ENCODE measurements around the gene SLC39A11.
A peak's percentile ranks its signal among the peaks of the same experiment; 100 is the strongest.
"Not testable (repeated sequence)": the region's sequence is repeated elsewhere in the genome, so short reads cannot be mapped to it uniquely, and the experiment has no call there.

Gene SLC39A11

GRCh38 chr17:72733619-72734282 lies 358.7 kb downstream of the SLC39A11 start:
- DNase-seq: no peak

DNA sequence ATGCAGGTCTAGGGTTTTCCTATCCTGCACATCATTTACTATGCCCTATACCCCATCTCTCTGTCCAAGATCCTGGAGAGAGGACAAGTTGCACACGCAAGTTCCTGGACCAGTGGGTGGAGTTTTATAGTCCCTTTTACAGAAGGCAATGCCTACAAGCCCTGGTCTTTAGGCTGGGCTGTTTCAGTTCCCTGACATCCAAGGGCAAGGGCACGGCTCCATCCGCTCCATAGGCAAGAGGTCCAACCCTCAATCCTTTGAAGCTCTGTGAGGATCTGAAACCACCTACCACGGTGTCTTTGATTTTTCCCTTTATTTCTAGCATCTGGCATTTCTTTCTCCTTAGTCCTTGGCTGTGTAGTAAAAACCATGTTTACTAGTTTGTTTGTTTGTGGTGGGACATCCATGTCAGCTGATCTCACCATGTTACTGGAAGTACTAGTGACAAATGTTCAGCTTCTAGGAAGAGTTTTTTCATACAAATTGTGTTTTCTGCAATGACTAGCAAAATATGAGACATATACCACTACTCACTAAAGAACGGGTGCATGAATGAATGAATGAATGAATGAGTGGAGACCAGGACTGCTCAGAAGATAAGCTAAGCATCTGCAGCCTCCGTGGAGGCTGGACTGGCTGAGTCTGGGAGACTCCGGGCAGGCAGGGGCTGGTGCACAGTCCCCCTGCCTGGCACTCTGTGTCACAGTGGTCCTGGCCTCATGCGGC lies 359.4 kb downstream of the SLC39A11 start:
- no peak for DNase-seq

DNA sequence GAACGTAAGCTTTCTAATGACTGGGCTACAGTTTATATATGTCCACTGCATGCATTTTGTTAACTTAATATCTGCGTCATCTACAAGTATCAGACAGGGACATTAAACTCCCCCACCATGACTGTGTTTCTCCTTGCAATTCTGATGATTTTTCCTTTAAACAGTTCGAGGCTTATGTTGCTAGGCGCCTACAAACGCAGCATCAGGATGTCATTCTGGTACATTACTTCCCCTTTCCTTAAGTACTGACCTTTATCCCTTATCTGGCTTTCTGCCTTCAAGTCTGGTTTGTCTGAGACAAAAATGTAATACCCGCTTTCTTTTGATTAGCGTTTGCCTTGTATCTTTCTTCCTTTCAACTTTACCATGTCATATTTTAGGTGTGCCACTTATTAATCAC lies 362.4 kb downstream of the SLC39A11 start:
- DNase-seq: no peak

DNA sequence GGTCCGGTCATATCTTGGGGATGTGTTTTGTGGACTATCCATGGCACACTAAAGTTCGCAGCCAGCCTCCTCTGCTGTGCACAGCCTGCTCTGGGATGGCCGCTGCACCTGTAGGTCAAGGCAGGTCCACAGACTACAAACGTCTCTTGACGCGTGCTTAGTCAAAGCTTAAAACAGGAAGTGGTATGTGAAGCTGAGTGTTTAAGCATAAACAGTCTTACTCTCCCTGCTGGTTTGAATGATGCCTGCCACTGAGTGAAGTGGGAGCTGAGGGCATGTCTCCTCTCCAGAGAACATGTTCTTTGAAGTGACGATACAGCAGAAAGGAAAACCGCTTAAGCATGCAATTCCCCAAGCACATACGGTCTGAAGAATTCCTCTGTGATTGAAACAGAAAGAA lies 365.6 kb downstream of the SLC39A11 start:
- peak; percentile 13 for DNase-seq

GRCh38 chr17:72725433-72726068 lies 366.9 kb downstream of the SLC39A11 start:
- peak; percentile 44 for DNase-seq

DNA sequence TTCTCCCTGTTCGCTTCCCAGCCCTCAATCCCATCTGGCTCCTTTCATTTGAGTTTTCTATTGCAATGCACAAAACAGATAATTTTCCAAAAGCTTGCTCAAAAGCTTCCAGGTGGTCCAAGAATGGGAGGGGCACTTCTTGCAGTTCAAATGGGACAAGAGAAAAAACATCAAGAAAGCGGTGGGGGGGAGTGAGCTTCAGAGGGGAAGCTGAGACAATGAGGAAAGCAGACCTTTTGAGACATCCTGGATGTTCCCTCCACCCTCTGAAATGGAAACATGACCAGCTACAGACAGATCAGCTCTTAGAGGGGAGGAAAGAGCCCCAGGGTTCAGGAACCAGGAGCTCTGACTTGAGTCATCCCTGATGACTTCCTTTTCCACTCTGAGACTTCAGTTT lies 368.2 kb downstream of the SLC39A11 start:
- no peak for DNase-seq

- no peak for DNase-seq
Observed at GRCh38 chr17:72723711-72724110, 368.8 kb downstream of the SLC39A11 start.

DNA sequence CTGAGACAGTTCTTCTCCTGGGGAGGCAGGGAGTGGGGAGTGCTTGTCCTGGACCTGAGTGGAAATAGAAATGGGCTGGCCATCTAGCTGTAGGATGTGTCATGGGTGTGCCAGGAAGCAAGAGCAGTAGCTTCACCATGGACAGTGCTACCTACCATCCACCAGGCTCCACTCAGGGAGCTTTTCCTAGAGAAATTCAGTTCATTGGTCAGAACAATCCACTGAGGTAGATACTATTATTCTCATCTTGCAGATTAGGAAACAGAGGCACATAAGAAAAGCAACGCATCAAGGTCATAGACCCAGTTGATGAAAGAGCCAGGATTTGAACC lies 372.0 kb downstream of the SLC39A11 start:
- no peak for DNase-seq

GRCh38 chr17:72719578-72720493 lies 372.7 kb downstream of the SLC39A11 start:
- DNase-seq: no peak

GRCh38 chr17:72719206-72719577 lies 373.3 kb downstream of the SLC39A11 start:
- no peak for DNase-seq

GRCh38 chr17:72717676-72718075 lies 374.8 kb downstream of the SLC39A11 start:
- DNase-seq: no peak

GRCh38 chr17:72717276-72717675 lies 375.2 kb downstream of the SLC39A11 start:
- no peak for DNase-seq

DNA sequence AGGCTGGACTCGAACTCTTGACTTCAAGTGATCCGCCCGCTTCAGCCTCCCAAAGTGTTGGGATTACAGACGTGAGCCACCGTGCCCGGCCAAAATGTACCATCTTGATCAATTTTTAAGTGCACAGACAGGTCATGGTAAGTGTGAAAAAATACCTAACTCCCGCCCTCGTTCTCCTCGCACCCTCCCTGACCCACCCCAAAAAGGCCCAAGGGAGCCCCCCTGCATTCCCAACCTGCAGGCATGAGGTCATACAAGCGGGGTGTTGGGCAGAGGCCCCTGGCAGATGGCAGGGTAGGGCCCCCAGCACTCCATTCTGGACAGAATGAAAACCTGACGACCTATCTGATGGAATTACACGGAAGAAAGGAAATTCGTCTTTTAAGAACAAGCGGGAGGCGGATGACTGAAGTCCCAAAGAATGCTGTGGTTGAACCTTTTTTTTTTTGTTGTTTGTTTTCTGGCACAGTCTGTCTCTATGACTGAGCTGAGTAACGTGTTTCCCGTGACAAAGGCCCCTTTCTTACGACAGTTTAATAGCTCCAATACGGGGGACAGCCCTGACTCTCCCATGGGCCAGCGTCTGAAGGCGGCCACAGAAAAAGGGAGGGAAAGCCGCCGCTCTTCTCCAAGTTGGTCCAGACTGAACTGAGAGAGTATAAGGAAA lies 376.4 kb downstream of the SLC39A11 start:
- DNase-seq: no peak

- DNase-seq: no peak
Observed at GRCh38 chr17:72714357-72714966, 378.0 kb downstream of the SLC39A11 start.

DNA sequence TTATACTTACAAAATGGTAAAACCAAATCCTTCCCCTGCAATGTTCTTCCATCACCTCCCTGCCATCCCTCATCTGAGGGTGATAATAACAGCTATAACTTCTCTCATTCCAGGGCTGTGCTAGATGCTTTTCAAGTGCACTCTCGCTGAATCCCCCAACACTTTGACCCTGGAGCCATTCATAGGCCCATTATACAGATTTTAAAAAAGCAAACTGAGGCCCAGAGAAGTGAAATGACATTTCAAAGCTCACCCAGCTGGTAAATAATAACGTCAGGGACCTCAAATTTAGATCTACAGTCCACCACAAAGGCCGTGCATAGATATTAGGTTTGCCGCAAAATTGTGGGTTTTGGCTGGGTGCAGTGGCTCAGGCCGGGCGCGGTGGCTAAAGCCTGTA lies 378.8 kb downstream of the SLC39A11 start:
- DNase-seq: no peak

GRCh38 chr17:72711521-72712310 lies 380.8 kb downstream of the SLC39A11 start:
- DNase-seq: no peak

GRCh38 chr17:72710834-72711233 lies 381.7 kb downstream of the SLC39A11 start:
- DNase-seq: no peak

DNA sequence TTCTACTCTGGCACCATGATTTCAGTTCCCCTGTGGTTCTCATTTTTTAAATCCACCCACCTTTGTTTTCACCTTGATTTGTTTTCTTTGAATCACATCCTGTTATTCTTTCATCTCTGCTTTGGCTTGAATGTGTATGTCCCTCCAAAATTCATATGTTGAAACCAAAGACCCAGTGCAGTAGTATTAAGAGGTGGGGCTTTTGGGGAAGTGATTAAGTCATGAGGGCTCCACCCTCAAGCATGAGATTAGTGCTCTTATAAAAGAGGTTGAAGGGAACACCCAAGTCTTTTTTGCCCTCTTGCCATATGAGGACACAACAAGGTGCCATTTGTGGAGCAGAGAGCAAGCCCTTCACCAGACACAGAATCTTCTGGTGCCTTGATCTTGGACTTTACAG lies 382.3 kb downstream of the SLC39A11 start:
- no peak for DNase-seq

- DNase-seq: not testable (repeated sequence)
Observed at GRCh38 chr17:72708682-72709081, 383.8 kb downstream of the SLC39A11 start.

DNA sequence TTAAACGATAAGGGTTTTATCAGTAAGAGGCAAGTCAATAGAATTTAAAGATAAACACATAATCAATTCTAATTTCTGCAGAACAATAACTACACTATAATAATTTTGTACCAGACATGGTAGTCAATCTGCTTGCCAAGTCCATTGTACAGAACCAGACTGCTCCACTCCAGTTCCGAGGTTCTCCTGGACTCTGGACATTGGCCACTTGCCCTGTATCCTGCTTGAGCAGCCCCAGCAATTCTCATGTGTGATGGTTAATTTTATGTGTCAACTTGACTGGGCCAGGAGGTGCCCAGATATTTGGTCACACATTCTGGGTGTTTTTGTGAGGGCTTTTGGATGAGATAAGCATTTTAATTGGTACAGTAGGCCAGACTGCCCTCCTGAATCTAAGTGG lies 384.6 kb downstream of the SLC39A11 start:
- DNase-seq: no peak

DNA sequence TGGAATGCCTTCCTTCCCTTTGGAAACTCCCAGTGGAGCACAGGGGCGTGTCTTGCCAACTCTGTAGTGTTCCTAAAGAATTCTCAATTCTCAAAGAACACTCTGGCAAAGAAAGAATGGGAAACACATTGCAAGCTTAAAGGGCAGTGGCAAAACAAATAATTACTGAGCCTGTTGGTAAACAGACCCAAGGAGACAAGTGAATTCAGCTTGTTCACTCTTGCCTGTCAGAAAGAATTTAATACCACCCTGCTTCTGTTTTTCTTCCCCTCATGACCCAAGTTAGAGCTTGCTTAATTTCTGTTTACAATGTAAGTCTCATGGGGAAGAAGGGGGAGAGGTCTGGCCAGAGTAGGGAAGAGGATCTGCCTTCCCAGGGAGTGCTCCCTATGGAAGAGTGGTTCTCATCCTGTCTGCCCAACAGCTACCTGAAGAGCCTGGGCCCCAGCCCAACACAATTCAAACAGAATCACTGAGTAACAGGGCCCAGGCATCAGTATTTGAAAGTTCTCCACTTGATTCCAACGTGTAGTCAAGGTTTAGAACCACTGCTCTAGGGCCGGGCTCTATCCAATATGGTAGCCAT lies 386.0 kb downstream of the SLC39A11 start:
- DNase-seq: no peak

All from NCI-H2029 treated with DMSO at 0.1 percent for 48 hours (cell line).